Epithelial cell of esophagus (primary cell): ENCODE results near the gene WFDC10A.
"Not testable (repeated sequence)": the region's sequence is repeated elsewhere in the genome, so short reads cannot be mapped to it uniquely, and the experiment has no call there.

Source experiments
- DNase-seq: peaks from one replicate; pipeline ENCODE4 v3.0.0; 2010; ENCODE audit warnings: low read depth
- H3K4me3 ChIP-seq: 2 replicates; pipeline ENCODE4 v1.5.1; 2011; ENCODE audit warnings: mild to moderate bottlenecking, low read length, control low read depth
- CTCF ChIP-seq: IDR thresholded peaks from 2 replicates; pipeline ENCODE4 v1.5.1; 2011; ENCODE audit warnings: low read depth, mild to moderate bottlenecking, low read length, control low read depth, inconsistent platforms; ENCODE audit not compliant: insufficient read depth; ENCODE audit errors: missing control alignments

Gene WFDC10A

GRCh38 chr20:45647441-45648050, 18.0 kb downstream of the WFDC10A start:
- no peak for TF ChIP-seq CTCF
- no peak overlapping the region for H3K4me3 ChIP-seq
- no peak for DNase-seq

DNA sequence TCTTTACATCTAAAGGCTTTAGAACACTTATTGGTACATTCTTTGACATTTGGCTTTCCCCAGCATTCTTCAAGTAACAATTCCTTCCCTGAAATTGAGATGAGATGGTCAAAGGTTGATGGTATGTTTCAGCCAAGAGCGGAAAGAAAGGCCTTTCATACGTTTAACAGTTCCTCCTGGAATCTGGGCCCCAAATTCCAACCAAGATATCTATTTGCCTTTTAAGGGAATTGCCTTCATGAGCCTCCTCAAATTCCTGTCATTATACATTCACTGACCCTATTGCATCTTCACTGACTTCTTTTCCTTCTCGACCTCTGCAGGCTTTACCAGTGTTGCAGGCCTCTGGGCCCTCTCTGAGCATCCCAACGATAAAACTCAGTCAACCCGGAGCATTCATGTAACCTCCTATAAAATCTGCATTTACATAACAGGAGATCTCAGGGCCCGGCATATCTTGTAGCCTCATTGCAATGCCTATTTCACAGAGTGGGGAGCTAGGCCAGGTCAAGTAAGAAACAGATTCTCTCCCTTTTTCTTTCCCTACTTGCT, 19.8 kb downstream of the WFDC10A start:
- H3K4me3 ChIP-seq = no peak overlapping the region
- TF ChIP-seq CTCF = no peak
- DNase-seq = no peak

DNA sequence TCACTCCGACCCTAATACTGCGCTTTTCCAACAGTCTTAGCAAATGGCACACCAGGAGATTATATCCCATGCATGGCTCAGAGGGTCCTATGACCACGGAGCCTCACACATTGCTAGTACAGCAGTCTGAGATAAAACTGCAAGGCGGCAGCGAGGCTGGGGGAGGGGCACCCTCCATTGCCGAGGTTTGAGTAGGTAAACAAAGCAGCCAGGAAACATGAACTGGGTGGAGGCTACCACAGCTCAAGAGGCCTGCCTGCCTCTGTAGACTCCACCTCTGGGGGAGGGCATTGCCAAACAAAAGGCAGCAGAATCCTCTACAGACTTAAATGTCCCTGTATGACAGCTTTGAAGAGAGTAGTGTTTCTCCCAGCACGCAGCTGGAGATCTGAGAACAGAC, 22.2 kb downstream of the WFDC10A start:
- not testable (repeated sequence) for H3K4me3 ChIP-seq, DNase-seq

DNA sequence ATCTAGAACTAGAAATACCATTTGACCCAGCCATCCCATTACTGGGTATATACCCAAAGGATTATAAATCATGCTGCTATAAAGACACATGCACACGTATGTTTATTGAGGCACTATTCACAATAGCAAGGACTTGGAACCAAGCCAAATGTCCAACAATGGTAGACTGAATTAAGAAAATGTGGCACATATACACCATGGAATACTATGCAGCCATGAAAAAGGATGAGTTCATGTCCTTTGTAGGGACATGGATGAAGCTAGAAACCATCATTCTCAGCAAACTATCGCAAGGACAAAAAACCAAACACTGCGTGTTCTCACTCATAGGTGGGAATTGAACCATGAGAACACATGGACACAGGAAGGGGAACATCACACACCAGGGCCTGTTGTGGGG, 27.5 kb downstream of the WFDC10A start:
- not testable (repeated sequence) for DNase-seq, H3K4me3 ChIP-seq

- TF ChIP-seq CTCF = no peak
- DNase-seq = no peak
- no peak within 1 kb of the TSS for H3K4me3 ChIP-seq
These were observed 40.6 kb downstream of the WFDC10A start, which contains the start of gene WFDC11 for GRCh38 chr20:45670139-45670538. Gene WFDC11 (minus strand): TSS chr20:45670239. CDS start chr20:45650600, 19,639 bp downstream.

DNA sequence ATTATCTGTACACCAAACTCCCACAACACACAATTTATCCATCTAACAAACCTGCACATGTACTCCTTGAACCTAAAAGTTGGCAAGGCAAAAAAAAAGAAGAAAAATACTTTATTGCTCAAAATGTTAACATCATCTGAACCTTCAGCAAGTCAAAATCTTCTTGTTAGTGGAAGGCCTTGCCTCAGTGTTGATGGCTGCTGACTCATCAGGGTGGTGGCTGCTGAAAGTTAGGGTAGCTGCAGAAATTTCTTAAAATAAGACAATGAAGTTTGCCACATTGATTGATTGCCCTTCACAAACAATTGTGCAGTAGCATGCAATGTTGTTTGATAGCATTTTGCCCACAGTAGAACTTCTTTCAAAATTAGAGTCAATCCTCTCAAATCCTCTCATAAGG, 43.2 kb downstream of the WFDC10A start:
- H3K4me3 ChIP-seq = no peak overlapping the region
- no peak for TF ChIP-seq CTCF
- no peak for DNase-seq

DNA sequence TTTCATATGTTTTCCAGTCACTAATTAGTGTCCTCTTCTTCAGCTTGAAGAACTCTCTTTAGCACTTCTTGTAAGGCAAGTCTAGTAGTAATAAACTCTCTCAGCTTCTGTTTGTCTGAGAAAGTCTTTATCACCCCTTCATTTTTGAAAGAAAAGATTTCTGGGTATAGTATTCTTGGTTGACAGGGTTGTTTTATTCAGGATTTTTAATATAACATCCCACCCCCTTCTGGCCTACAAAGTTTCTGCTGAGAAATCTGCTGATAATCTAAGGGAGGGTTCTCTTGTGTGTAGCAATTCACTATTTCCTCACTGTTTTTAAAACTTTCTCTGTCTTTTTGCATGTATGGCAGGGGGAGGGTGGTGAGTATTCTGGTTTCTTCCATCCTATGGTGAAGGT, 50.1 kb downstream of the WFDC10A start:
- no peak for TF ChIP-seq CTCF
- DNase-seq = no peak
- H3K4me3 ChIP-seq = no peak overlapping the region
